Activated B cell treated with CpG ODN at 0.5 μM for 24 hours (primary cell): Measurements from ENCODE around the gene AKT3. TPM values are rescaled to one million over a fixed set of nuclear protein-coding genes. Genes with fewer than 3 reads are reported as not detected.

Experiments used
- ATAC-seq: fragments of 200-7000 bp; cut with Tn5 transposase; one replicate; pipeline ENCODE4 v1.10.0; 2021; ENCODE audit warnings: low read depth, mild to moderate bottlenecking, moderate library complexity
- CTCF ChIA-PET: fragments of 350-600 bp; sonication (Branson Sonifier 250); formaldehyde crosslinking; loops from one replicate; lab custom pipeline; 2021; ENCODE audit warnings: antibody characterized with exemption; lab: Charles Lee
- POLR2A ChIA-PET: fragments of 350-600 bp; sonication (Branson Sonifier 250); formaldehyde crosslinking; loops from one replicate; lab custom pipeline; 2021; ENCODE audit warnings: antibody characterized with exemption; lab: Charles Lee
- DNase-seq: peaks from one replicate; pipeline ENCODE4 v3.0.0; 2022
- H3K27ac Mint-ChIP-seq: one replicate; pipeline ENCODE4 v1.8.0; 2020; ENCODE audit warnings: mixed read lengths
- H3K27me3 Mint-ChIP-seq: one replicate; pipeline ENCODE4 v1.8.0; 2021; ENCODE audit warnings: mixed read lengths
- H3K36me3 Mint-ChIP-seq: one replicate; pipeline ENCODE4 v1.8.0; 2021; ENCODE audit warnings: low read depth, mixed read lengths
- H3K4me1 Mint-ChIP-seq: one replicate; pipeline ENCODE4 v1.8.0; 2021; ENCODE audit warnings: mixed read lengths
- H3K4me3 Mint-ChIP-seq: one replicate; pipeline ENCODE4 v1.8.0; 2020; ENCODE audit warnings: mild to moderate bottlenecking, mixed read lengths
- H3K9me3 Mint-ChIP-seq: one replicate; pipeline ENCODE4 v1.8.0; 2020; ENCODE audit warnings: mixed read lengths
- intact Hi-C: fragments of 100-400 bp; cut with micrococcal nuclease; formaldehyde crosslinking; loops from one replicate; pipeline ENCODE4 v1.15.1; 2024
- total RNA-seq: library from RNA; stranded (reverse); gene quantifications from 2 replicates; pipeline ENCODE4 v1.2.3, GENCODE V29; 2022
- TF ChIP-seq, protein P1 (sequence below): fragments of 200-600 bp; IDR thresholded peaks from one replicate; pipeline ENCODE4 v1.8.0; 2022; ENCODE audit warnings: antibody characterized with exemption, mild to moderate bottlenecking

The AKT3 gene
- total RNA-seq, 1 donor from 2014 or later = 63.3 TPM

DNA sequence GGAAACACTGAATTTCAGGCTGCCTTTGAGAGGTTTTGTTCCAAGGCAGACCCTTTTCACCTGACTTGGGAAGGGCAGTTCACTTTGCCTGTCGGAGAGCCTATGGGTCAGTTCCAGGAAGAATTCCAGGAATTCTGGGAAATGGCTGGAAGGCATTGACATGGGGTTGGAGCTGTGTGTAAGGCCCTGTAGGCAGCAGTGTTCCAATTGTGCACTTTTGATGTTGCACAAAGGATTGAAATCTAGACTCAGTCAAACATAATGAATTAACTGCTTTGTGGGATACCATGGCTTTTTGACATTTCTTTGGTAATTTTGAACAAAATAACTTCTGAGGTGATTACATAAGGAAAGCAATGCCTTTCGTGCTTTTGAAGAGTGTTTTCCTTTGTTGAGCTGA lies 409.6 kb downstream of the AKT3 start:
- CTCF ChIA-PET = no interaction called here
- intact Hi-C loops = no loop called here
- peaks cover 23% of the 10 kb centered on the region for H3K4me1 Mint-ChIP-seq

DNA sequence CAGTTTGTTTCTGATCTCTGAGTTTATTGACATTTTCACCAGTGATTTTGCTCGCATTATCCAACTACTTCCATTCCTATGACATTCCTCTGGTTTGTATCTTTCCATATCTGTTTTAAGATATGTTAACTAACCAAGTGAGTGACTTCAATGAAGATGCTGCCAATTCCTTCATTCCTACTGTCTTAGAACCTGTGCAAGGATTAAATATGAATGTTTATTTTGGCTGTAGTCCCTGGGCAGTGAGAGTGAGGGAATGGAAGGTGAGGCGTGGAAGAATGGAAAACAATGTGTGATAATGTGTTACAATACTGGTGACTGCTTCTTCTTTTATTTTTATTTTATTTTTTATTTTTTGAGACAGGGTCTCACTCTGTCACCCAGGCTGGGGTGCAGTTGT lies 411.2 kb downstream of the AKT3 start:
- Mint-ChIP-seq H3K27ac (no peak overlapping the region), H3K4me3 (no peak overlapping the region), H3K9me3 (no peaks in the 10 kb centered on the region), H3K4me1 (peaks cover 22% of the 10 kb centered on the region), H3K27me3 (no peaks in the 10 kb centered on the region), H3K36me3 (peaks cover 14% of the 10 kb centered on the region)
- TF ChIP-seq, protein P1, sequence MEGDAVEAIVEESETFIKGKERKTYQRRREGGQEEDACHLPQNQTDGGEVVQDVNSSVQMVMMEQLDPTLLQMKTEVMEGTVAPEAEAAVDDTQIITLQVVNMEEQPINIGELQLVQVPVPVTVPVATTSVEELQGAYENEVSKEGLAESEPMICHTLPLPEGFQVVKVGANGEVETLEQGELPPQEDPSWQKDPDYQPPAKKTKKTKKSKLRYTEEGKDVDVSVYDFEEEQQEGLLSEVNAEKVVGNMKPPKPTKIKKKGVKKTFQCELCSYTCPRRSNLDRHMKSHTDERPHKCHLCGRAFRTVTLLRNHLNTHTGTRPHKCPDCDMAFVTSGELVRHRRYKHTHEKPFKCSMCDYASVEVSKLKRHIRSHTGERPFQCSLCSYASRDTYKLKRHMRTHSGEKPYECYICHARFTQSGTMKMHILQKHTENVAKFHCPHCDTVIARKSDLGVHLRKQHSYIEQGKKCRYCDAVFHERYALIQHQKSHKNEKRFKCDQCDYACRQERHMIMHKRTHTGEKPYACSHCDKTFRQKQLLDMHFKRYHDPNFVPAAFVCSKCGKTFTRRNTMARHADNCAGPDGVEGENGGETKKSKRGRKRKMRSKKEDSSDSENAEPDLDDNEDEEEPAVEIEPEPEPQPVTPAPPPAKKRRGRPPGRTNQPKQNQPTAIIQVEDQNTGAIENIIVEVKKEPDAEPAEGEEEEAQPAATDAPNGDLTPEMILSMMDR = no peak
- ChIA-PET CTCF (no interaction called here), POLR2A (no interaction called here)
- no peak for ATAC-seq
- intact Hi-C loops = no loop called here
- no peak for DNase-seq

More for the DNA sequence above, 409.6 kb downstream of the AKT3 start:
- Mint-ChIP-seq H3K36me3 (peaks cover 14% of the 10 kb centered on the region), H3K4me3 (no peak overlapping the region), H3K27ac (no peak overlapping the region), H3K9me3 (no peaks in the 10 kb centered on the region), H3K27me3 (no peaks in the 10 kb centered on the region)
- POLR2A ChIA-PET = no interaction called here
- DNase-seq = no peak
- TF ChIP-seq, protein P1 = no peak
- no peak for ATAC-seq

Other genes starting within 250 kb of the AKT3 start
- gene ZBTB18, start 201.0 kb upstream of the AKT3 start, total RNA-seq = 42.5 and 46.7 TPM in 2 replicates